SK-N-SH treated with all-trans-retinoic acid at 6 μM for 48 hours (cell line): Measurements from ENCODE around the gene TTLL8.

ENCODE experiments used
- ATAC-seq: fragments of 200-7000 bp; cut with Tn5 transposase; 3 replicates; pipeline ENCODE4 v1.9.1; 2020; ENCODE audit warnings: mild to moderate bottlenecking, moderate library complexity
- ARNTL ChIP-seq: fragments of 450-650 bp; formaldehyde crosslinking; IDR thresholded peaks from 2 replicates; pipeline ENCODE4 v1.5.0; 2020; ENCODE audit warnings: low read depth, mild to moderate bottlenecking, moderate library complexity, borderline replicate concordance
- BACH2 ChIP-seq: fragments of 250-450 bp; sonication (Bioruptor Pico); IDR thresholded peaks from 2 replicates; pipeline ENCODE4 v1.9.0; 2021; ENCODE audit warnings: mild to moderate bottlenecking, borderline replicate concordance
- CREB5 ChIP-seq: fragments of 250-450 bp; sonication (Bioruptor Pico); IDR thresholded peaks from 2 replicates; pipeline ENCODE4 v1.5.1; 2020; ENCODE audit warnings: low read depth, mild to moderate bottlenecking, moderate library complexity
- CSDC2 ChIP-seq: fragments of 250-450 bp; sonication (Bioruptor Pico); IDR thresholded peaks from 2 replicates; pipeline ENCODE4 v1.5.0; 2020; ENCODE audit warnings: mild to moderate bottlenecking, moderate library complexity
- CSRNP3 ChIP-seq: fragments of 250-450 bp; sonication (Bioruptor Pico); IDR thresholded peaks from 2 replicates; pipeline ENCODE4 v1.5.1; 2021; ENCODE audit warnings: mild to moderate bottlenecking, moderate library complexity
- ESRRG ChIP-seq: fragments of 250-450 bp; sonication (Bioruptor Pico); IDR thresholded peaks from 2 replicates; pipeline ENCODE4 v1.6.1; 2021; ENCODE audit warnings: mild to moderate bottlenecking
- GLIS3 ChIP-seq: fragments of 250-450 bp; sonication (Bioruptor Pico); IDR thresholded peaks from 2 replicates; pipeline ENCODE4 v1.5.0; 2020; ENCODE audit warnings: mild to moderate bottlenecking, moderate library complexity
- ISL1 ChIP-seq: fragments of 250-450 bp; sonication (Bioruptor Pico); IDR thresholded peaks from 2 replicates; pipeline ENCODE4 v2.1.2; 2022; ENCODE audit warnings: mild to moderate bottlenecking, moderate library complexity
- OSR1 ChIP-seq: fragments of 250-450 bp; sonication (Bioruptor Pico); IDR thresholded peaks from 2 replicates; pipeline ENCODE4 v1.8.0; 2022; ENCODE audit warnings: moderate library complexity, mild to moderate bottlenecking, inconsistent platforms
- PATZ1 ChIP-seq: fragments of 250-450 bp; sonication (Bioruptor Pico); IDR thresholded peaks from 2 replicates; pipeline ENCODE4 v1.8.0; 2020; ENCODE audit warnings: mild to moderate bottlenecking, moderate library complexity, borderline replicate concordance
- POU6F1 ChIP-seq: fragments of 250-450 bp; sonication (Bioruptor Pico); IDR thresholded peaks from 2 replicates; pipeline ENCODE4 v1.8.0; 2021; ENCODE audit warnings: low read depth, mild to moderate bottlenecking, moderate library complexity, borderline replicate concordance
- PPARA ChIP-seq: fragments of 250-450 bp; sonication (Bioruptor Pico); IDR thresholded peaks from 2 replicates; pipeline ENCODE4 v1.5.0; 2020; ENCODE audit warnings: mild to moderate bottlenecking, borderline replicate concordance
- RARB ChIP-seq: fragments of 250-450 bp; sonication (Bioruptor Pico); IDR thresholded peaks from 2 replicates; pipeline ENCODE4 v1.8.0; 2021; ENCODE audit warnings: mild to moderate bottlenecking, moderate library complexity
- SNAI2 ChIP-seq: fragments of 250-450 bp; sonication (Bioruptor Pico); IDR thresholded peaks from 2 replicates; pipeline ENCODE4 v1.5.0; 2020; ENCODE audit warnings: mild to moderate bottlenecking, moderate library complexity
- TCF4 ChIP-seq: fragments of 250-450 bp; sonication (Bioruptor Pico); IDR thresholded peaks from 2 replicates; pipeline ENCODE4 v1.8.0; 2021; ENCODE audit warnings: mild to moderate bottlenecking, moderate library complexity, borderline replicate concordance
- TOX ChIP-seq: fragments of 250-450 bp; sonication (Bioruptor Pico); IDR thresholded peaks from 2 replicates; pipeline ENCODE4 v1.8.0; 2021; ENCODE audit warnings: mild to moderate bottlenecking, moderate library complexity, borderline replicate concordance
- ZC3H10 ChIP-seq: fragments of 250-450 bp; sonication (Bioruptor Pico); IDR thresholded peaks from 2 replicates; pipeline ENCODE4 v1.5.1; 2021; ENCODE audit warnings: mild to moderate bottlenecking, moderate library complexity
- ZFP3 ChIP-seq: fragments of 250-450 bp; sonication (Bioruptor Pico); IDR thresholded peaks from 2 replicates; pipeline ENCODE4 v1.5.0; 2020; ENCODE audit warnings: mild to moderate bottlenecking, moderate library complexity
- ZFP30 ChIP-seq: fragments of 450-650 bp; formaldehyde crosslinking; IDR thresholded peaks from 2 replicates; pipeline ENCODE4 v1.5.0; 2022; ENCODE audit warnings: mild to moderate bottlenecking, moderate library complexity
- ZNF565 ChIP-seq: fragments of 450-650 bp; formaldehyde crosslinking; conservative IDR thresholded peaks from 2 replicates; pipeline ENCODE4 v1.5.0; 2020; ENCODE audit warnings: low read depth, mild to moderate bottlenecking, moderate library complexity
- ZNF70 ChIP-seq: fragments of 450-650 bp; formaldehyde crosslinking; IDR thresholded peaks from 2 replicates; pipeline ENCODE4 v1.5.0; 2020; ENCODE audit warnings: mild to moderate bottlenecking, moderate library complexity
- ZNF8 ChIP-seq: fragments of 450-650 bp; formaldehyde crosslinking; IDR thresholded peaks from 2 replicates; pipeline ENCODE4 v1.5.0; 2020; ENCODE audit warnings: mild to moderate bottlenecking, moderate library complexity

TTLL8 gene

GRCh38 chr22:50035131-50035881 is 22.8 kb downstream of the TTLL8 start (continued):
- no peak for TF ChIP-seq CSRNP3 (CRISPR knock-in tag)

GRCh38 chr22:50034126-50035081 is 23.7 kb downstream of the TTLL8 start:
- TF ChIP-seq SNAI2 (CRISPR knock-in tag): no peak
- no peak for TF ChIP-seq ISL1 (CRISPR knock-in tag)
- TF ChIP-seq BACH2 (CRISPR knock-in tag): no peak
- TF ChIP-seq ZNF70 (CRISPR knock-in tag): no peak
- TF ChIP-seq ZFP3 (CRISPR knock-in tag): no peak
- no peak for TF ChIP-seq PATZ1 (CRISPR knock-in tag)
- no peak for TF ChIP-seq TCF4
- no peak for TF ChIP-seq ZNF8 (CRISPR knock-in tag)
- TF ChIP-seq PPARA (CRISPR knock-in tag): no peak
- TF ChIP-seq ZFP30 (CRISPR knock-in tag): no peak
- no peak for ATAC-seq

GRCh38 chr22:50032941-50033601 is 25.0 kb downstream of the TTLL8 start:
- no peak for ATAC-seq

GRCh38 chr22:50032109-50032871 is 25.8 kb downstream of the TTLL8 start:
- no peak for ATAC-seq
- TF ChIP-seq CSDC2 (CRISPR knock-in tag): no peak
- TF ChIP-seq ZC3H10 (CRISPR knock-in tag): no peak
- TF ChIP-seq GLIS3 (CRISPR knock-in tag): no peak
- no peak for TF ChIP-seq ZFP3 (CRISPR knock-in tag)
- TF ChIP-seq PATZ1 (CRISPR knock-in tag): no peak
- TF ChIP-seq ISL1 (CRISPR knock-in tag): no peak
- TF ChIP-seq POU6F1 (CRISPR knock-in tag): no peak
- no peak for TF ChIP-seq ZNF565
- no peak for TF ChIP-seq CREB5 (CRISPR knock-in tag)
- no peak for TF ChIP-seq SNAI2 (CRISPR knock-in tag)
- TF ChIP-seq ZFP30 (CRISPR knock-in tag): no peak

More at GRCh38 chr22:50032941-50033601, 25.0 kb downstream of the TTLL8 start:
- TF ChIP-seq GLIS3 (CRISPR knock-in tag): no peak
- TF ChIP-seq RARB (CRISPR knock-in tag): no peak
- no peak for TF ChIP-seq ESRRG (CRISPR knock-in tag)
- TF ChIP-seq CSDC2 (CRISPR knock-in tag): no peak
- TF ChIP-seq PPARA (CRISPR knock-in tag): no peak
- TF ChIP-seq POU6F1 (CRISPR knock-in tag): no peak
- no peak for TF ChIP-seq OSR1 (CRISPR knock-in tag)
- TF ChIP-seq TOX (CRISPR knock-in tag): no peak
- no peak for TF ChIP-seq ZFP3 (CRISPR knock-in tag)
- no peak for TF ChIP-seq ISL1 (CRISPR knock-in tag)
- TF ChIP-seq ARNTL (CRISPR knock-in tag): no peak
